ENCODE results near the gene LSR.

DNA sequence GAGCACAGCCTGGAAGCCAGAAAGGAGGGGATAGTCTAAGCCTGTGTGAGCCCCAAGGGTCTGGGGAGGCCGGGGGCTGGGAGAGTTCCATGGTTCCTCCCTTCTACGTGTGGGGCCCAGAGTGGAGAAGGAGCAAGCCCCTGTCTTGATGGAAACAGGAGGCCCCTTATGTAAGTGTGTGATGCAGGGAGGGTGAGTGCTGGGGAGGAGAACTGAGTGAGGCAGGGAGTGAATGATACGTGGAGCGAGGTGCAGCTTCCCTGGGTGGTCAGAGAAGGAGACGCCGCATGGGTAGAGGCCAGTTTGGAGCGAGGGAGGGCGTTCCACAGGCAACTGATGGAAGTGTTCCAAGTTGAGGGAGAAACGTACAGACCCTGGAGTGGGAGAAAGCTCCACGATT is 59.1 kb downstream of the LSR start:
- TF ChIP-seq, protein P1, sequence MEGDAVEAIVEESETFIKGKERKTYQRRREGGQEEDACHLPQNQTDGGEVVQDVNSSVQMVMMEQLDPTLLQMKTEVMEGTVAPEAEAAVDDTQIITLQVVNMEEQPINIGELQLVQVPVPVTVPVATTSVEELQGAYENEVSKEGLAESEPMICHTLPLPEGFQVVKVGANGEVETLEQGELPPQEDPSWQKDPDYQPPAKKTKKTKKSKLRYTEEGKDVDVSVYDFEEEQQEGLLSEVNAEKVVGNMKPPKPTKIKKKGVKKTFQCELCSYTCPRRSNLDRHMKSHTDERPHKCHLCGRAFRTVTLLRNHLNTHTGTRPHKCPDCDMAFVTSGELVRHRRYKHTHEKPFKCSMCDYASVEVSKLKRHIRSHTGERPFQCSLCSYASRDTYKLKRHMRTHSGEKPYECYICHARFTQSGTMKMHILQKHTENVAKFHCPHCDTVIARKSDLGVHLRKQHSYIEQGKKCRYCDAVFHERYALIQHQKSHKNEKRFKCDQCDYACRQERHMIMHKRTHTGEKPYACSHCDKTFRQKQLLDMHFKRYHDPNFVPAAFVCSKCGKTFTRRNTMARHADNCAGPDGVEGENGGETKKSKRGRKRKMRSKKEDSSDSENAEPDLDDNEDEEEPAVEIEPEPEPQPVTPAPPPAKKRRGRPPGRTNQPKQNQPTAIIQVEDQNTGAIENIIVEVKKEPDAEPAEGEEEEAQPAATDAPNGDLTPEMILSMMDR (IDR thresholded peaks at IDR 0.05): no peak
- no peak for TF ChIP-seq POLR2A (IDR thresholded peaks at IDR 0.05; ENCODE audit: low read depth)
- no peak for TF ChIP-seq EP300 (IDR thresholded peaks at IDR 0.05)

Measured in esophagus muscularis mucosa (tissue), 4 donors.